A673 (cell line): ENCODE results near the gene GRN.

Source experiments
- EZH2 ChIP-seq: fragments of 200-600 bp; sonication (generic); IDR thresholded peaks from 2 replicates; pipeline ENCODE4 v1.6.1; 2017; ENCODE audit warnings: borderline replicate concordance, low read depth, mild to moderate bottlenecking, mixed read lengths, antibody characterized with exemption, low read length; ENCODE audit not compliant: poor library complexity, severe bottlenecking
- TF ChIP-seq, protein P1 (sequence below): fragments of 300-800, 200-600 bp; sonication (generic); conservative IDR thresholded peaks from 2 replicates; pipeline ENCODE4 v1.5.1; 2017; ENCODE audit warnings: low read depth, mild to moderate bottlenecking, antibody characterized with exemption, low read length, moderate library complexity, mixed read lengths

DNA sequence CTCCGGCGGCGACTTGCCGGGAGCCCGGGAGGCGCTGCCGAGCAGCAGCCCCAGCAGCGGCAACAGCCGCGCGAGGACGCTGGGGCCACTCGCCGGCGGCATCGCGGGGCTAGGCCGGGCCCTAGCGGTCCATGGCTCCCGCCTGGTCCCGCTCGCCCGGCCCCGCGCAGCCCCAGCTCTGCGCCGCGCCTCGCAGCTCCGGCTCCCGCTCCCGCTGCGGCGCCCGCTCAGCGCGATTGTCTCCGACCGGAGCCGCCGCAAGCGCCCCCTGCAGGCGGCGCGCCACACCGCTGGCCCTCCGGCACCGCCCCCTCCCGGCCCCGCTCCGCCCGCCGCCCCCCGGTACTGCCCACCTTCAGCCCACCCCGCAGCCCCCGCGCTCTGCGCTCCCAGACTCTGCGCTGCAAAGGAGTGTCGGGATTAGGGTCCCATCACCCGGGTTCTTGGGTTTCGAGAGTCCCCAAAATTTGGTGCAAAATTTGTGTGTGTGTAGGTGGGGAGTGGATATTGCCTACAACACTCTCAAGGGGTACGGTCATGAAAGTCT lies 18.6 kb downstream of the GRN start, which contains the start of gene FAM171A2:
- TF ChIP-seq, protein P1, sequence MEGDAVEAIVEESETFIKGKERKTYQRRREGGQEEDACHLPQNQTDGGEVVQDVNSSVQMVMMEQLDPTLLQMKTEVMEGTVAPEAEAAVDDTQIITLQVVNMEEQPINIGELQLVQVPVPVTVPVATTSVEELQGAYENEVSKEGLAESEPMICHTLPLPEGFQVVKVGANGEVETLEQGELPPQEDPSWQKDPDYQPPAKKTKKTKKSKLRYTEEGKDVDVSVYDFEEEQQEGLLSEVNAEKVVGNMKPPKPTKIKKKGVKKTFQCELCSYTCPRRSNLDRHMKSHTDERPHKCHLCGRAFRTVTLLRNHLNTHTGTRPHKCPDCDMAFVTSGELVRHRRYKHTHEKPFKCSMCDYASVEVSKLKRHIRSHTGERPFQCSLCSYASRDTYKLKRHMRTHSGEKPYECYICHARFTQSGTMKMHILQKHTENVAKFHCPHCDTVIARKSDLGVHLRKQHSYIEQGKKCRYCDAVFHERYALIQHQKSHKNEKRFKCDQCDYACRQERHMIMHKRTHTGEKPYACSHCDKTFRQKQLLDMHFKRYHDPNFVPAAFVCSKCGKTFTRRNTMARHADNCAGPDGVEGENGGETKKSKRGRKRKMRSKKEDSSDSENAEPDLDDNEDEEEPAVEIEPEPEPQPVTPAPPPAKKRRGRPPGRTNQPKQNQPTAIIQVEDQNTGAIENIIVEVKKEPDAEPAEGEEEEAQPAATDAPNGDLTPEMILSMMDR = no peak; the same call in 1 of the 2 replicates
- TF ChIP-seq EZH2 = no peak
